NCI-H1417 (cell line): ENCODE measurements around the gene GIGYF2.
"Not testable (repeated sequence)": the region's sequence is repeated elsewhere in the genome, so short reads cannot be mapped to it uniquely, and the experiment has no call there.

ENCODE experiments used
- DNase-seq, 3 experiments: peaks; one replicate each; lab custom pipeline; 2025; lab: John Stamatoyannopoulos, UW

GIGYF2 gene

DNA sequence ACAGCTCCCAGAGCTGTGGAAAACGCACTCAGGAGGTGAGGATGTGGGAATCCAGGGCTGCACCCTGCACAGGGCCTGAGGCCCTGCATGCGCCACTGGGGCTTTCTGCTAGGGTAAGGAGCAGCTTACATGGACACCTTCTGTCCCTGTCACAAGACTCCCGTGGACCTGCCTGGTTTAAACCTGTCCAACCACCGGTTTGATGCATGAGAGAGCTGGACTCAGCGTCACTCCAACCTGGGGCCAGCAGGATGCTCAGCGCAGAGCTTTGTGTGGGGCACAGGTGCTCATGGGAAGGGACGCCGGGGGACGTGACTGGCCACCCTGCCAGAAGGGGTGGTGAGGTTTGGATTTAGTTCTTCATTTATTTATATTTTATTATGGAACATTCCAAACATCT is 197.1 kb downstream of the GIGYF2 start:
- DNase-seq = no peak

GRCh38 chr2:232894746-232895145 is 197.6 kb downstream of the GIGYF2 start:
- DNase-seq = no peak

GRCh38 chr2:232896111-232896510 is 199.0 kb downstream of the GIGYF2 start:
- DNase-seq = no peak

GRCh38 chr2:232896720-232897597 is 199.8 kb downstream of the GIGYF2 start:
- no peak for DNase-seq

DNA sequence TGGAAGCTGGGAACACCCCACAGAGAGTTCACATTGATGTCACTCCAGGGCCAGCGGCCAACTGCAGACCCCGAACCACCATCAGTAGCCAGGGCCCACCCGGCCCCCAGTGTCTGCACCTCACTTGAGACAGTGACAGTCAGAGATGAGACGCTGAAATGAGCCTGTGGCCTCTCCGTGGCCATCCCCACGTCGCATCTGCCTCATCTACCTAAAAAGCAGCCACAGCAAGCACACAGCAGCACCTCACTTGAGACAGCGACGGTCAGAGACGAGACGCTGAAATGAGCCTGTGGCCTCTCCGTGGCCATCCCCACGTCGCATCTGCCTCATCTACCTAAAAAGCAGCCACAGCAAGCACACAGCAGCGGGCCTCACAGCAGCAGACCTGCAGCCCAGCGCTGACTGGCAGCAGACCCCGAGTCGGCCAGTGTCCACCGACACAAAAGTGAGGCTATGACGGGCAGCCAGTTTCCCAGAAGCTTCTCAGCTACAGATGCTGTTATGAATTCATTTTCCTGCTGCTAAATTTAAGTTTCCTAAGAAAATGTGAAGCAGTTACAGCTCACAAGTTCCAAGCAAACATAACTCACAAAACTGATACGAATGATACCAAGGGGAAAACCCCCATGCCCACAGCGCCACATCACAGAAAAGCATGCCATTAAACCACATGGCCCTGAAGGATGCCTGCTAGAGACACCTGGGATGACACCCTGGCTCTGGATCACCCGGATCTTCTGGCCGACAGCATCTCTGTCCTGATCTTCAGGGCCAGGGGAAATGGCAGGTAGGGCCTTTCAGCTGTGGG is 200.7 kb downstream of the GIGYF2 start:
- no peak for DNase-seq

DNA sequence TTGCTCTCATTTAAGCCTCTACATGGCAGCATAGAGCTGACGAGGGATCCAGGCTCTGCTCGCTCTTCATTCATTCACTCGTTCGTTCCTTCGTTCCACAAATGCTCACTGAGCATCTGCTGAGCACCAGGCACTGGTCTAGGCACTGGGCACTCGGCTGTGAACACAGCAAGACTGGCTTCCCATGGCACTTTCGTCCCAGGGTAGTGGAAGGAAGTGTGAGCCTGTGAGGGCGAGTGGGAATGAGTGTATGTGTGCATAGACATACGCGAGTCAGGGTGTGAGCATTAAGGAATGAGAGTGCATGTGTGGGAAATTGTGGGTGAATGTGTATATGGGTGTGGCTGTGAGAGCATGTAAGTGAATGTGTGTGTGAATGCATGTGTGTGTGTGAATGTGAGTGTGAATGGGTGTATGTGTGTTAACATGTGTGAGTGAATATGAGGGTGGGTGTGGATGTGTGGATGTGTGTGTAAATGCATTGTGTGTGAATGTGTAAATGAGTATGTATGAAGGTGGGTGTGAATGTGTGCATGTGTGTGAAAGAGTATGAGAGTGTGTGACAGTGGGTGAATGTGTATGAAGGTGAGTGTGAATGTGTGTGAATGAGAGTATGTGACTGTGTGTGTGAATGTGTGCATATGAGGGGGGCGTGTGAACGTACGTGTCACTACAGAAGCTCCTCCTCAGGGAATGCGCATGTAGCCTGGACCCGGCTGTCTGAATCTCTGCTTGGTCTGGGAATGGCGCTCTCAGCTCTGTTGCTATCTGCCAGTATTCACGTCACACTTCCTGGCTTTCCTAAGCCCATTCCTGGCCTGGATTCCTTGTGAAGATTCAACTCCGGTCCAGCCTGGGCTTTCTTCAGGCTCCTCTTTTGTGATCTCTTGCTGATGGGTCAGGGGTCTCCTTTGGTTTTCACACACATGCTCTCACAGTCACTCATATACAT is 201.7 kb downstream of the GIGYF2 start:
- no peak for DNase-seq

- no peak for DNase-seq
These were observed 203.9 kb downstream of the GIGYF2 start for GRCh38 chr2:232900811-232901735.

DNA sequence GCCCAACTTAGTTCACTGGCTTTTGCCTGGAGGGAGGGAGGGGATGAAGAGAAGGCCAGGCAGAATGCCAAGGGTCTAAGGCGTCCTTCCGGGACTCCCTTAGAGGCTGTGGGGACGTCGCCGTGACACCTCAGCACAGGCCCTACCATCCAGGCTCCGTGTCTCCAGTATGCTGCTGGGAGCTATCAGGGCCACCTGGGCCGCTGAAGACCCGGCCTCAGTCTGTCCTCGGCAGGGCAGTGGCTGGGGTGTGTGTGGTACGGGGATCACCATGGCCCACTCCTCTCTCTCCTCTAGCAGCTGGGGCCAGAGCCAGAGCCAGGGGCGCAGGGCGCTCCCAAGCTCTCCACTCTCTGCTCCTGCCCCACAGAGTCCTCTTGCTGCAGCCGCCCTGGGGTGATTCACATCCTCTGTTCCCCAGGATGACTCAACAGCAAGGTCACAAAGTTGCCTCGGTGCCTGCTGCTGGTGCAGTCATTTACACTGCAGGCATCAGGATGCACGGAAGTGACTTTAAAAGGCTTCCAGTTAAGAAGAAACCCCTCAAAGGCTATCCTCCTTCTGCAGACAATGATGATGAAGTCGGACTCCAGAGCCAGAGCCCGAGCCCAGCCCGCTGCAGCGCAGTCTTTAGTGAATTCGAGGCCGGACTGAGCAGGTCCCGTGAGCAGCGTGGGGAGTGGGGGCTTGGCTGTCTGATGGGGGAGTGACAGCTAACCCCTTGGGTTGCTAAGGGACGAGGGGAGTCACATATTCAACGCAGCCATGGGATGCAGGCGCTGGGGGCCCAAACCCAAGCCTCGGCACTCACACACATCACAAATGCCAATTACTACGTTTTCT is 204.8 kb downstream of the GIGYF2 start:
- DNase-seq = no peak

GRCh38 chr2:232903989-232904388 is 206.9 kb downstream of the GIGYF2 start:
- no peak for DNase-seq

DNA sequence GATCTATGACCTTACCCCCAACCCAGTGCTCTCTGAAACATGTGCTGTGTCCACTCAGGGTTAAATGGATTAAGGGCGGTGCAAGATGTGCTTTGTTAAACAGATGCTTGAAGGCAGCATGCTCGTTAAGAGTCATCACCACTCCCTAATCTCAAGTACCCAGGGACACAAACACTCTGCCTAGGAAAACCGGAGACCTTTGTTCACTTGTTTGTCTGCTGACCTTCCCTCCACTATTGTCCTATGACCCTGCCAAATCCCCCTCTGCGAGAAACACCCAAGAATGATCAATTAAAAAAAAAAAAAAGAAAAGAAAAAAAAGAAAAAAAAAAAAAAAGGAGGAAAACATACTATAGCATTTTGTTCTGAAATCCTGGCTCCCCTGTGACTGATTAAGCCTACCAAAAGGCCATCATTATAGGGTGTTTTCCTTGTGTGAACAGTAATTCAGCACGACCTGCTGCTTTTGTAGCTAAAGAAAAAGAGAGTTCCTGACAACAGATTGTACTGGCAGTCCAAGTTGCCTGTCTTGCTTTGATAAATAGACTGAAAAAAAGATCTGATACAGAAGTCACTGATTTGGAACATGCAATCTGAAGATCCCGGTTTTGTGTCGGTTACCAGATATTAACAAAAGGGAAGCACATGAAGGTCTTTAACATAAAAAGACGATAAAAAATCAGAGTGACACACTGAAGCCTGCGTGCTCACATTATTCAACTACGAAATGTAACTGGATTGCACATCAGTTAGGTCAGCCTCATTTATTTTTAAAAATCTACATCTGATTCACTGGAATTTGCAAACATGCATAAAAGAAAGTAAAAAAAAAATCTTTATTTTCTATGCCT is 210.0 kb downstream of the GIGYF2 start:
- peak; percentile 33 to 85 (median 53) for DNase-seq

DNA sequence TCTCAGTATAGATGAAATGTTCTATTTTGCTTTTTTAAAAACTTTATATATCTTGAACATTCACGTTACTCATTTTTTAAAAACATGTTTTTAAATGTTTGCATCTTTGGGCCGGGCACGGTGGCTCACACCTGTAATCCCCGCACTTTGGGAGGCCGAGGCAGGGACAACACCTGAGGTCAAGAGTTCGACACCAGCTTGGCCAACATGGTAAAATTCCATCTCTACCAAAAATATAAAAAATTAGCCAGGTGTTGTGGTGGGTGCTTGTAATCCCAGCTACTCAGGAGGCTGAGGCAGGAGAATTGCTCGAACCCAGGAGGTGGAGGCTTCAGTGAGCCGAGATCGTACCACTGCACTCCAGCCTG is 210.6 kb downstream of the GIGYF2 start:
- DNase-seq = not testable (repeated sequence)

DNA sequence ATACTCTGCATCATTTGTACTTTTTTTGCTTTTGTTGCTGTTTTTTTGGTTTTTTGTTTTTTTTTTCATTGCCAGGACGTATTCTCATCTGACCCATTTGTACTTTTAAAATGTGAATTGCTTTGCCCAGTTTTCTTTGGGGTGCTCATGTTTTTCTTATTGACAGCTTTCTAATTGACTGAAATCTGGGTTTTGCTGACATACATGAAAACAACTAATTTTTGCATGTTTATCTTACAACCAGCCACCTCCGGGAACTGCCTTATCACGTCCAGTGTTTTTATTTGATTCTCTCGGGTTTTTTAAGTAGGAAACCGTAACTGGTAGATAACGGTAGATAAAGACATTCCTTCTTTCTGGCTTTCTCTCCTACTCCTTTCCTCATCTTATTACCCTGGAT is 211.6 kb downstream of the GIGYF2 start:
- no peak for DNase-seq
